ENCODE data around the gene AGBL2. TPM values are rescaled to one million over a fixed set of nuclear protein-coding genes. Genes with fewer than 3 reads are reported as not detected.

Gene AGBL2
- total and polyA plus RNA-seq, 4 donors, result 0.36 to 3.6 (median 2.4) TPM

DNA sequence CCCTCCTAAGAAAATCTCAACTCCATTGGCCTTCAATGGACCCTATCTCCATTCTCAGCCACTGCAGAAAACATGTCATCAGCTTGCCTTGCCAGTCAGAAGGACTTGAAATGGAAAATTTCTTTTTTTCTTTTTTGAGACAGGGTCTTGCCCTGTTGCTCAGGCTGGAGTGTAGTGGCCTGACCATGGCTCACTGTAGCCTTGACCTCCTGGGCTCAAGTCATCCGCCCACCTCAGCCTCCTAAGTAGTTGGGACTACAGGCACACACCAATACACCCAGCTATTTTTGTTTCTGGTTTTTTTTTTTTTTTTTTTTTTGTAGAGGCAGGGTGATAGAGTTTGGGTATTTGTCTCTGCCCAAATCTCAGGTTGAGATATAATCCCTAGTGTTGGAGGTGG lies 29.0 kb downstream of the AGBL2 start (continued):
- TF ChIP-seq EGR1 (IDR thresholded peaks at IDR 0.05; ENCODE audit: low read depth in 2 of 2), result no peak
- TF ChIP-seq, protein P1, sequence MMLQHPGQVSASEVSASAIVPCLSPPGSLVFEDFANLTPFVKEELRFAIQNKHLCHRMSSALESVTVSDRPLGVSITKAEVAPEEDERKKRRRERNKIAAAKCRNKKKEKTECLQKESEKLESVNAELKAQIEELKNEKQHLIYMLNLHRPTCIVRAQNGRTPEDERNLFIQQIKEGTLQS (IDR thresholded peaks at IDR 0.05), result no peak
- no peak for TF ChIP-seq NR2F2 (IDR thresholded peaks at IDR 0.05)

DNA sequence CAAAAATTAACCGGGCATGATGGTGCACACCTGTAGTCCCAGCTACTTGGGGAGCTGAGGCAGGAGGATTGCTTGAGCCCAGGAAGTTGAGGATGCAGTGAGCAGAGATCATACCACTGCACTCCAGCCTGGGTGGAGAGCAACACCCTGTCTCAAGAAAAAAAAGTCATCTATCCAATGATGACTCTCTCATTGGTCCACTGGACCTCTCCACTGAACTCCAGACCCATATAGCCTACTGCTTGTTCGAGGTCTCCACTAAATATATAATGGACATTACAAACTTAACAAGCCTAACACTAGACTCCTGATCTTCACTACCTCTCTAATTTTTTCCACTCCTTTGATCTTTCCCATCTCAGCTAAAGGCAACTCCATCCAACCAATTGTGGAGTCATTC lies 39.3 kb downstream of the AGBL2 start:
- 91% methylated on average over 2 of the region's 2 CpGs for WGBS
- DNase-seq (ENCODE audit: low spot score), result no peak
- no peaks in the 10 kb centered on the region for H3K4me1 ChIP-seq (ENCODE audit: control insufficient read depth in 4 of 4, insufficient read depth in 4 of 4, low read length in 3 of 4)
- no peaks in the 10 kb centered on the region for H3K9me3 ChIP-seq (ENCODE audit: control insufficient read depth in 4 of 4, low read length in 3 of 4)
- H3K9ac ChIP-seq (ENCODE audit: low read depth in 1 of 2, low read length in 2 of 2), result no peak overlapping the region
- no peak overlapping the region for H3K4me3 ChIP-seq (ENCODE audit: low read depth in 1 of 3, low read length in 3 of 3)
- H3K27me3 ChIP-seq (ENCODE audit: control insufficient read depth in 4 of 4, insufficient read depth in 4 of 4, low read length in 3 of 4), result no peaks in the 10 kb centered on the region
- no peak overlapping the region for H3K27ac ChIP-seq (ENCODE audit: low read depth in 1 of 2, low read length in 2 of 2)
- no peaks in the 10 kb centered on the region for H3K36me3 ChIP-seq (ENCODE audit: control insufficient read depth in 4 of 4, insufficient read depth in 3 of 4, low read depth in 1 of 4, low read length in 3 of 4)
- TF ChIP-seq, protein P2, sequence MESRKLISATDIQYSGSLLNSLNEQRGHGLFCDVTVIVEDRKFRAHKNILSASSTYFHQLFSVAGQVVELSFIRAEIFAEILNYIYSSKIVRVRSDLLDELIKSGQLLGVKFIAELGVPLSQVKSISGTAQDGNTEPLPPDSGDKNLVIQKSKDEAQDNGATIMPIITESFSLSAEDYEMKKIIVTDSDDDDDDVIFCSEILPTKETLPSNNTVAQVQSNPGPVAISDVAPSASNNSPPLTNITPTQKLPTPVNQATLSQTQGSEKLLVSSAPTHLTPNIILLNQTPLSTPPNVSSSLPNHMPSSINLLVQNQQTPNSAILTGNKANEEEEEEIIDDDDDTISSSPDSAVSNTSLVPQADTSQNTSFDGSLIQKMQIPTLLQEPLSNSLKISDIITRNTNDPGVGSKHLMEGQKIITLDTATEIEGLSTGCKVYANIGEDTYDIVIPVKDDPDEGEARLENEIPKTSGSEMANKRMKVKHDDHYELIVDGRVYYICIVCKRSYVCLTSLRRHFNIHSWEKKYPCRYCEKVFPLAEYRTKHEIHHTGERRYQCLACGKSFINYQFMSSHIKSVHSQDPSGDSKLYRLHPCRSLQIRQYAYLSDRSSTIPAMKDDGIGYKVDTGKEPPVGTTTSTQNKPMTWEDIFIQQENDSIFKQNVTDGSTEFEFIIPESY (IDR thresholded peaks at IDR 0.05), result no peak
- no peak for TF ChIP-seq EGR1 (IDR thresholded peaks at IDR 0.05; ENCODE audit: low read depth in 2 of 2)
- TF ChIP-seq, protein P1 (IDR thresholded peaks at IDR 0.05), result no peak
- no peak for TF ChIP-seq FOXA1 (IDR thresholded peaks at IDR 0.05)
- no peak for TF ChIP-seq HNF4G (IDR thresholded peaks at IDR 0.05)
- no peak for TF ChIP-seq JUND (IDR thresholded peaks at IDR 0.05)
- TF ChIP-seq YY1 (IDR thresholded peaks at IDR 0.05), result no peak
- TF ChIP-seq TAF1 (conservative IDR thresholded peaks at IDR 0.05), result no peak
- TF ChIP-seq FOXA2 (IDR thresholded peaks at IDR 0.05), result no peak
- TF ChIP-seq HNF4A (conservative IDR thresholded peaks at IDR 0.05), result no peak
- no peak for TF ChIP-seq RXRA (IDR thresholded peaks at IDR 0.05)
- TF ChIP-seq, protein P3, sequence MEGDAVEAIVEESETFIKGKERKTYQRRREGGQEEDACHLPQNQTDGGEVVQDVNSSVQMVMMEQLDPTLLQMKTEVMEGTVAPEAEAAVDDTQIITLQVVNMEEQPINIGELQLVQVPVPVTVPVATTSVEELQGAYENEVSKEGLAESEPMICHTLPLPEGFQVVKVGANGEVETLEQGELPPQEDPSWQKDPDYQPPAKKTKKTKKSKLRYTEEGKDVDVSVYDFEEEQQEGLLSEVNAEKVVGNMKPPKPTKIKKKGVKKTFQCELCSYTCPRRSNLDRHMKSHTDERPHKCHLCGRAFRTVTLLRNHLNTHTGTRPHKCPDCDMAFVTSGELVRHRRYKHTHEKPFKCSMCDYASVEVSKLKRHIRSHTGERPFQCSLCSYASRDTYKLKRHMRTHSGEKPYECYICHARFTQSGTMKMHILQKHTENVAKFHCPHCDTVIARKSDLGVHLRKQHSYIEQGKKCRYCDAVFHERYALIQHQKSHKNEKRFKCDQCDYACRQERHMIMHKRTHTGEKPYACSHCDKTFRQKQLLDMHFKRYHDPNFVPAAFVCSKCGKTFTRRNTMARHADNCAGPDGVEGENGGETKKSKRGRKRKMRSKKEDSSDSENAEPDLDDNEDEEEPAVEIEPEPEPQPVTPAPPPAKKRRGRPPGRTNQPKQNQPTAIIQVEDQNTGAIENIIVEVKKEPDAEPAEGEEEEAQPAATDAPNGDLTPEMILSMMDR (IDR thresholded peaks at IDR 0.05; ENCODE audit: low read depth, low read length, missing input control), result no peak
- TF ChIP-seq NR2F2 (IDR thresholded peaks at IDR 0.05), result no peak
- no peak for TF ChIP-seq GABPA (IDR thresholded peaks at IDR 0.05 in 1 of 2, conservative IDR thresholded peaks at IDR 0.05 in 1 of 2)
- TF ChIP-seq, protein P4, sequence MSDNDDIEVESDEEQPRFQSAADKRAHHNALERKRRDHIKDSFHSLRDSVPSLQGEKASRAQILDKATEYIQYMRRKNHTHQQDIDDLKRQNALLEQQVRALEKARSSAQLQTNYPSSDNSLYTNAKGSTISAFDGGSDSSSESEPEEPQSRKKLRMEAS (IDR thresholded peaks at IDR 0.05), result no peak
- TF ChIP-seq SP1 (IDR thresholded peaks at IDR 0.05), result no peak

DNA sequence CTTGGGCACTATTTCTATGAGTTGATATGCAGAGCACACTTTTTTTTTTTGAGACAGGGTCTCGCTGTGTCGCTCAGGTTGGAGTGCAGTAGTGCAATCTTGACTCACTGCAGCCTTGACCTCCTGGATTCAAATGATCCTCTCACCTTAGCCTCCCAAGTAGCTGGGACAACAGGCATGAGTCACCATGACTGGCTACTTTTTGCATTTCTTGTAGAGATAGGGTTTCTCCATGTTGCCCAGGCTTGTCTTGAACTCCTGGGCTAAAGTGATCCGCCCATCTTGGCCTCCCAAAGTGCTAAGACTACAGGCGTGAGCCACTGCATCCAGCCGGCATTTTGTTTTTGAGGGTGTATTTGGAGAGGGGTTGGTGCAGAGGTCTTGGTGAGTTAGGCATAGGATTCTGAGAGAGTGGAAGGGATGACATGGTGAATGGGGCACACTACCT lies 42.9 kb downstream of the AGBL2 start:
- no peak overlapping the region for H3K4me3 ChIP-seq (ENCODE audit: low read depth in 1 of 3, low read length in 3 of 3)
- TF ChIP-seq TAF1 (conservative IDR thresholded peaks at IDR 0.05), result no peak
- TF ChIP-seq FOXA2 (IDR thresholded peaks at IDR 0.05), result no peak
- TF ChIP-seq YY1 (IDR thresholded peaks at IDR 0.05), result no peak
- no peak for TF ChIP-seq HNF4G (IDR thresholded peaks at IDR 0.05)
- no peak for TF ChIP-seq JUND (IDR thresholded peaks at IDR 0.05)
- no peak for TF ChIP-seq NR2F2 (IDR thresholded peaks at IDR 0.05)
- TF ChIP-seq, protein P2 (IDR thresholded peaks at IDR 0.05), result no peak
- TF ChIP-seq RAD21 (IDR thresholded peaks at IDR 0.05), result no peak
- no peak for TF ChIP-seq GABPA (IDR thresholded peaks at IDR 0.05 in 1 of 2, conservative IDR thresholded peaks at IDR 0.05 in 1 of 2)
- no peak for TF ChIP-seq EGR1 (IDR thresholded peaks at IDR 0.05; ENCODE audit: low read depth in 2 of 2)
- TF ChIP-seq, protein P5, sequence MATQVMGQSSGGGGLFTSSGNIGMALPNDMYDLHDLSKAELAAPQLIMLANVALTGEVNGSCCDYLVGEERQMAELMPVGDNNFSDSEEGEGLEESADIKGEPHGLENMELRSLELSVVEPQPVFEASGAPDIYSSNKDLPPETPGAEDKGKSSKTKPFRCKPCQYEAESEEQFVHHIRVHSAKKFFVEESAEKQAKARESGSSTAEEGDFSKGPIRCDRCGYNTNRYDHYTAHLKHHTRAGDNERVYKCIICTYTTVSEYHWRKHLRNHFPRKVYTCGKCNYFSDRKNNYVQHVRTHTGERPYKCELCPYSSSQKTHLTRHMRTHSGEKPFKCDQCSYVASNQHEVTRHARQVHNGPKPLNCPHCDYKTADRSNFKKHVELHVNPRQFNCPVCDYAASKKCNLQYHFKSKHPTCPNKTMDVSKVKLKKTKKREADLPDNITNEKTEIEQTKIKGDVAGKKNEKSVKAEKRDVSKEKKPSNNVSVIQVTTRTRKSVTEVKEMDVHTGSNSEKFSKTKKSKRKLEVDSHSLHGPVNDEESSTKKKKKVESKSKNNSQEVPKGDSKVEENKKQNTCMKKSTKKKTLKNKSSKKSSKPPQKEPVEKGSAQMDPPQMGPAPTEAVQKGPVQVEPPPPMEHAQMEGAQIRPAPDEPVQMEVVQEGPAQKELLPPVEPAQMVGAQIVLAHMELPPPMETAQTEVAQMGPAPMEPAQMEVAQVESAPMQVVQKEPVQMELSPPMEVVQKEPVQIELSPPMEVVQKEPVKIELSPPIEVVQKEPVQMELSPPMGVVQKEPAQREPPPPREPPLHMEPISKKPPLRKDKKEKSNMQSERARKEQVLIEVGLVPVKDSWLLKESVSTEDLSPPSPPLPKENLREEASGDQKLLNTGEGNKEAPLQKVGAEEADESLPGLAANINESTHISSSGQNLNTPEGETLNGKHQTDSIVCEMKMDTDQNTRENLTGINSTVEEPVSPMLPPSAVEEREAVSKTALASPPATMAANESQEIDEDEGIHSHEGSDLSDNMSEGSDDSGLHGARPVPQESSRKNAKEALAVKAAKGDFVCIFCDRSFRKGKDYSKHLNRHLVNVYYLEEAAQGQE (IDR thresholded peaks at IDR 0.05), result no peak
- no peak for TF ChIP-seq SP1 (IDR thresholded peaks at IDR 0.05)

More for the DNA sequence above, 42.9 kb downstream of the AGBL2 start:
- H3K27me3 ChIP-seq (ENCODE audit: control insufficient read depth in 4 of 4, insufficient read depth in 4 of 4, low read length in 3 of 4), result no peaks in the 10 kb centered on the region
- 99% methylated on average over 5 of the region's 5 CpGs for WGBS
- DNase-seq (ENCODE audit: low spot score), result no peak
- no peak overlapping the region for H3K9ac ChIP-seq (ENCODE audit: low read depth in 1 of 2, low read length in 2 of 2)
- H3K27ac ChIP-seq (ENCODE audit: low read depth in 1 of 2, low read length in 2 of 2), result no peak overlapping the region
- H3K9me3 ChIP-seq (ENCODE audit: control insufficient read depth in 4 of 4, low read length in 3 of 4), result no peaks in the 10 kb centered on the region
- no peaks in the 10 kb centered on the region for H3K36me3 ChIP-seq (ENCODE audit: control insufficient read depth in 4 of 4, insufficient read depth in 3 of 4, low read depth in 1 of 4, low read length in 3 of 4)
- no peaks in the 10 kb centered on the region for H3K4me1 ChIP-seq (ENCODE audit: control insufficient read depth in 4 of 4, insufficient read depth in 4 of 4, low read length in 3 of 4)

All from liver (tissue), 9 donors.